SK-N-SH (cell line): Measurements from ENCODE around the gene PHF21B. TPM values are rescaled to one million over a fixed set of nuclear protein-coding genes. Genes with fewer than 3 reads are reported as not detected.

Experiments used
- CTCF ChIA-PET: fragments of 300-600, 350-600 bp; formaldehyde crosslinking; extraction: SDS; loops from one replicate; lab custom pipeline; 2021; lab: Yijun Ruan, JAX
- POLR2A ChIA-PET: fragments of 350-600 bp; sonication (Branson Sonifier 250); formaldehyde crosslinking; extraction: SDS; loops from one replicate; lab custom pipeline; 2020; ENCODE audit warnings: antibody characterized with exemption, inconsistent platforms; lab: Yijun Ruan, JAX
- DNase-seq: peaks from one replicate; pipeline ENCODE4 v3.0.0; 2012
- H2AFZ ChIP-seq: fragments of 200-600 bp; sonication (generic); 2 replicates; pipeline ENCODE4 v1.8.1; 2016; ENCODE audit warnings: antibody characterized with exemption, mild to moderate bottlenecking, low read depth
- H3F3A ChIP-seq: fragments of 200-600 bp; sonication (generic); replicated peaks from 2 replicates; pipeline ENCODE3; 2016; ENCODE audit warnings: antibody characterized with exemption, mild to moderate bottlenecking; ENCODE audit not compliant: insufficient read depth
- H3K27ac ChIP-seq, 2 experiments: fragments of 200-500 bp in 1 of 2; fragments of 200-600 bp in 1 of 2; sonication (Bioruptor generic) in 1 of 2; sonication (generic), shearing (Covaris generic) in 1 of 2; 2 replicates each; pipeline versions ENCODE4 v1.5.1 to v1.6.1; 2014 to 2016; ENCODE audit warnings: low read depth in 2 of 2, inconsistent platforms in 1 of 2, low read length in 1 of 2, mild to moderate bottlenecking in 1 of 2, mixed read lengths in 1 of 2
- H3K27me3 ChIP-seq: fragments of 200-600 bp; sonication (generic), shearing (Covaris generic); 2 replicates; pipeline ENCODE4 v1.6.1; 2016; ENCODE audit warnings: mixed run types; ENCODE audit not compliant: insufficient read depth
- H3K36me3 ChIP-seq, 2 experiments: fragments of 200-500 bp in 1 of 2; fragments of 200-600 bp in 1 of 2; sonication (Bioruptor generic) in 1 of 2; sonication (generic) in 1 of 2; replicated peaks in 1 of 2; 2 replicates each; pipeline versions ENCODE3 to v1.5.1; 2014 to 2016; ENCODE audit warnings: low read length in 1 of 2, mild to moderate bottlenecking in 1 of 2; ENCODE audit not compliant: insufficient read depth in 2 of 2, control insufficient read depth in 1 of 2
- H3K4me1 ChIP-seq, 2 experiments: fragments of 200-500 bp in 1 of 2; fragments of 200-600 bp in 1 of 2; sonication (Bioruptor generic) in 1 of 2; sonication (generic), shearing (Covaris generic) in 1 of 2; 2 replicates each; pipeline versions ENCODE4 v1.5.1 to v1.6.1; 2014 to 2016; ENCODE audit warnings: low read depth in 1 of 2, low read length in 1 of 2, mixed run types in 1 of 2; ENCODE audit not compliant: insufficient read depth in 2 of 2, control insufficient read depth in 1 of 2
- H3K4me2 ChIP-seq: fragments of 200-600 bp; sonication (generic), shearing (Covaris generic); 2 replicates; pipeline ENCODE4 v1.6.1; 2017; ENCODE audit warnings: mixed run types
- H3K4me3 ChIP-seq, 2 experiments: fragments of 200-500 bp in 1 of 2; fragments of 200-600 bp in 1 of 2; sonication (Bioruptor generic) in 1 of 2; sonication (generic), shearing (Covaris generic) in 1 of 2; 2 replicates each; pipeline versions ENCODE4 v1.5.1 to v1.8.1; 2014 to 2016; ENCODE audit warnings: low read depth in 2 of 2, inconsistent platforms in 1 of 2, low read length in 1 of 2, mild to moderate bottlenecking in 1 of 2, mixed read lengths in 1 of 2, moderate library complexity in 1 of 2
- H3K79me2 ChIP-seq: fragments of 200-600 bp; sonication (generic); 2 replicates; pipeline ENCODE4 v1.8.1; 2017; ENCODE audit warnings: mild to moderate bottlenecking; ENCODE audit not compliant: insufficient read depth
- H3K9ac ChIP-seq: fragments of 200-600 bp; sonication (generic); 2 replicates; pipeline ENCODE4 v1.6.1; 2017; ENCODE audit warnings: mixed run types
- H3K9me2 ChIP-seq: fragments of 200-600 bp; sonication (generic); 2 replicates; pipeline ENCODE4 v1.6.1; 2017; ENCODE audit warnings: mixed run types
- H3K9me3 ChIP-seq: fragments of 200-600 bp; sonication (generic); 2 replicates; pipeline ENCODE4 v1.6.1; 2017; ENCODE audit warnings: mixed run types, mild to moderate bottlenecking, moderate library complexity
- H4K20me1 ChIP-seq: fragments of 200-600 bp; sonication (generic); 2 replicates; pipeline ENCODE4 v1.6.1; 2017; ENCODE audit warnings: mild to moderate bottlenecking, mixed run types; ENCODE audit not compliant: insufficient read depth
- CHD2 ChIP-seq: fragments of 150-350 bp; IDR thresholded peaks from 2 replicates; pipeline ENCODE4 v1.6.1; 2018; ENCODE audit warnings: low read length; ENCODE audit not compliant: partially characterized antibody
- FOSL2 ChIP-seq: IDR thresholded peaks from 2 replicates; pipeline ENCODE4 v1.4.0; 2012; ENCODE audit warnings: low read depth, mild to moderate bottlenecking, moderate library complexity, borderline replicate concordance
- GABPA ChIP-seq: IDR thresholded peaks from 2 replicates; pipeline ENCODE4 v1.4.0; 2012; ENCODE audit warnings: low read depth, mild to moderate bottlenecking
- NRF1 ChIP-seq: IDR thresholded peaks from 2 replicates; pipeline ENCODE4 v1.6.1; 2012; ENCODE audit warnings: low read depth, mild to moderate bottlenecking, low read length
- POLR2AphosphoS5 ChIP-seq: IDR thresholded peaks from 2 replicates; pipeline ENCODE4 v1.6.1; 2012; ENCODE audit warnings: low read depth, low read length
- RAD21 ChIP-seq: IDR thresholded peaks from 2 replicates; pipeline ENCODE4 v1.6.1; 2012; ENCODE audit warnings: mild to moderate bottlenecking, low read length
- RCOR1 ChIP-seq: fragments of 150-350 bp; IDR thresholded peaks from 2 replicates; pipeline ENCODE4 v1.6.1; 2017; ENCODE audit warnings: antibody characterized with exemption, low read length
- RXRA ChIP-seq: IDR thresholded peaks from 2 replicates; pipeline ENCODE4 v1.4.0; 2012; ENCODE audit warnings: low read depth, mild to moderate bottlenecking, borderline replicate concordance
- SMC3 ChIP-seq: IDR thresholded peaks from 2 replicates; pipeline ENCODE4 v1.6.1; 2012; ENCODE audit warnings: low read depth, low read length, improper control_type of control experiment
- TAF1 ChIP-seq: IDR thresholded peaks from 2 replicates; pipeline ENCODE4 v1.6.1; 2012; ENCODE audit warnings: low read depth, mild to moderate bottlenecking, low read length, moderate library complexity, borderline replicate concordance
- YY1 ChIP-seq: IDR thresholded peaks from 2 replicates; pipeline ENCODE4 v1.4.0; 2012; ENCODE audit warnings: low read depth, mild to moderate bottlenecking
- WGBS: methylation state at CpG from one replicate; pipeline ENCODE4 v1.1.6; 2017; ENCODE audit warnings: low lambda C conversion rate; 5-methylcytosine and 5-hydroxymethylcytosine counted together
- polyA plus RNA-seq, 3 experiments: library from polyadenylated mRNA; depleted of rRNA; stranded (reverse); fragments of >200 nt; gene quantifications; 2 replicates each; pipeline ENCODE4 v1.2.3, GENCODE V29; 2012
- TF ChIP-seq, protein P1 (sequence below): fragments of 200-600 bp; sonication (generic); IDR thresholded peaks from 2 replicates; pipeline ENCODE4 v1.6.1; 2017; ENCODE audit warnings: antibody characterized with exemption, mild to moderate bottlenecking, moderate library complexity
- TF ChIP-seq, protein P2 (sequence below): fragments of 150-350 bp; IDR thresholded peaks from 2 replicates; pipeline ENCODE4 v1.6.1; 2017; ENCODE audit warnings: antibody characterized with exemption, low read length, low read depth, borderline replicate concordance
- TF ChIP-seq, protein P3 (sequence below): IDR thresholded peaks from 2 replicates; pipeline ENCODE4; 2012
- TF ChIP-seq, protein P4 (sequence below): IDR thresholded peaks from 2 replicates; pipeline ENCODE4 v1.4.0; 2012; ENCODE audit warnings: low read depth, borderline replicate concordance

PHF21B gene
- polyA plus RNA-seq, 1 of the 3 experiments (the other 2 are of a cell fraction): 0.76 TPM

DNA sequence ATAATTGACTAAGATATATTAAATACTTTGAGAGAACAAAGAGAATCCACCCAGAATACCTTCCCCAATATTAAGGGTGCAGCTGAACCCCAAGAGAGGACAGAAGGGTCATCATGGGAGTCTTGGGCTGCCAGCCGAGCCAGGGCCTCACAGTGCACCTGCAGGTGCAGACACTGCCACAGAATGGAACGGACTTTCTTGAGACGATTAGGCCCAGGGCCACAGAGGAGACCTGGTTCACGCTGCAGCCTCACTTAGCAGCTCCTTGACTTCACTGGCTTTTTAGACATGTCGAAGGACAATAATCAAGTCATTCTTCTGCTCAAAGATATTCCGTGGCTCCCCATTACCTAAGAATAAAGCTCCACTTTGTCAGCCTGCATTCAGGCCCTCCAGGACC lies 100.6 kb downstream of the PHF21B start (continued):
- TF ChIP-seq, protein P1, sequence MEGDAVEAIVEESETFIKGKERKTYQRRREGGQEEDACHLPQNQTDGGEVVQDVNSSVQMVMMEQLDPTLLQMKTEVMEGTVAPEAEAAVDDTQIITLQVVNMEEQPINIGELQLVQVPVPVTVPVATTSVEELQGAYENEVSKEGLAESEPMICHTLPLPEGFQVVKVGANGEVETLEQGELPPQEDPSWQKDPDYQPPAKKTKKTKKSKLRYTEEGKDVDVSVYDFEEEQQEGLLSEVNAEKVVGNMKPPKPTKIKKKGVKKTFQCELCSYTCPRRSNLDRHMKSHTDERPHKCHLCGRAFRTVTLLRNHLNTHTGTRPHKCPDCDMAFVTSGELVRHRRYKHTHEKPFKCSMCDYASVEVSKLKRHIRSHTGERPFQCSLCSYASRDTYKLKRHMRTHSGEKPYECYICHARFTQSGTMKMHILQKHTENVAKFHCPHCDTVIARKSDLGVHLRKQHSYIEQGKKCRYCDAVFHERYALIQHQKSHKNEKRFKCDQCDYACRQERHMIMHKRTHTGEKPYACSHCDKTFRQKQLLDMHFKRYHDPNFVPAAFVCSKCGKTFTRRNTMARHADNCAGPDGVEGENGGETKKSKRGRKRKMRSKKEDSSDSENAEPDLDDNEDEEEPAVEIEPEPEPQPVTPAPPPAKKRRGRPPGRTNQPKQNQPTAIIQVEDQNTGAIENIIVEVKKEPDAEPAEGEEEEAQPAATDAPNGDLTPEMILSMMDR: no peak
- TF ChIP-seq YY1 (no peak), FOSL2 (no peak), NRF1 (no peak), RAD21 (no peak)

DNA sequence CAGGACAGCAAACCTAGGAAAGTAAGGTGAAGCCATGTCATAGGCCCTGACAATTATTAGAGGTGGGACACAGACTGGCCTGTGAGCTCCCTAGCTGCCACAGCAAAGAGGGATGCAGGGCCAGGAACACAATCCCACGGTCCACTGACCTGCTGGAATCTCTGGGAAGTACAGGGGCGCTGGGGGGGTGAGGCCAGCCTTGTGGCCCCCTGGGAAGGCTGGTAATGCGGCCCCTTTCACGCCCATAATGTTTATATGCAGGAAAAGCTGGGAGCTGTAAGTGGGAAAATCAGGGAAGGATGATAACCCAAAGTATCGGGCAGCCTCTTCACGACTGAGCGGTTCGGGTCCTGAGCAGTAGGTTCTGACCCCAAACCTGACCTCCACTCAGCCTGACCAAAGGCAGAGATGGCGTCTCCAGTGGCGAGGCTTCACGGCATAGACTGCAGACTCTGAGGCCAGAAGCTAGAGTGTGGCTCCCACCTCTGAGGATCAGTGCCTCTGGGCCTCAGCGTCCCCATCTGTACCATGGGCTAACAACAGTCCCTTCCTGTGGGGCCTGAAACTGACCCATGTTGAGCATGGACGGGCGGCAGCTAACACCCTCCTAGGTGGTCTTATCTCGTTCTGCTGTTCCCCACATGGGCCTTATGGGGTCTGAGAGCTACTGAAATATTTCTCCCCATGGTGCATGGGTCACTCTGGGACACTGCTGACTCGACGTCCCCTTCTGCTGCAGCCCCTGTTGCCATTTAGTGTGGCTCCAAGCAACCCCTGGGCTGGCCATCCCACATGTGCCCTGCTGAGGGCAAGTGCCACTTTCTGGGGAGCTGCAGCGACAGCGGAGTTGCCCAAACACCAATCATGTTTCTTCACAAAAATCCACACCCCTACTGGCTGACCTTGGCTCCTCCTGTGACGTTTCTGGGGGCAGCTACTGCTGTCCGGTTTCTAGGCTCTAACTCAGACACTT lies 101.8 kb downstream of the PHF21B start:
- WGBS: 65% methylated on average over 15 of the region's 21 CpGs
- H3K4me3 ChIP-seq: no peak overlapping the region
- no peaks in the 10 kb centered on the region for H3F3A ChIP-seq
- no peak for DNase-seq
- CTCF ChIA-PET: interaction anchor here (0.8 to 1.5 kb wide), 4 partner anchors 10 to 175 kb away, joined by 3 to 4 read pairs (median 3); no protein-coding TSS in a partner anchor
- H3K4me2 ChIP-seq: no peak overlapping the region
- TF ChIP-seq, protein P2, sequence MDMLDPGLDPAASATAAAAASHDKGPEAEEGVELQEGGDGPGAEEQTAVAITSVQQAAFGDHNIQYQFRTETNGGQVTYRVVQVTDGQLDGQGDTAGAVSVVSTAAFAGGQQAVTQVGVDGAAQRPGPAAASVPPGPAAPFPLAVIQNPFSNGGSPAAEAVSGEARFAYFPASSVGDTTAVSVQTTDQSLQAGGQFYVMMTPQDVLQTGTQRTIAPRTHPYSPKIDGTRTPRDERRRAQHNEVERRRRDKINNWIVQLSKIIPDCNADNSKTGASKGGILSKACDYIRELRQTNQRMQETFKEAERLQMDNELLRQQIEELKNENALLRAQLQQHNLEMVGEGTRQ: no peak
- no peak for TF ChIP-seq TAF1
- TF ChIP-seq POLR2AphosphoS5: no peak
- no peak for TF ChIP-seq RCOR1
- no peak for TF ChIP-seq GABPA
- no peak for TF ChIP-seq NRF1
- TF ChIP-seq, protein P3, sequence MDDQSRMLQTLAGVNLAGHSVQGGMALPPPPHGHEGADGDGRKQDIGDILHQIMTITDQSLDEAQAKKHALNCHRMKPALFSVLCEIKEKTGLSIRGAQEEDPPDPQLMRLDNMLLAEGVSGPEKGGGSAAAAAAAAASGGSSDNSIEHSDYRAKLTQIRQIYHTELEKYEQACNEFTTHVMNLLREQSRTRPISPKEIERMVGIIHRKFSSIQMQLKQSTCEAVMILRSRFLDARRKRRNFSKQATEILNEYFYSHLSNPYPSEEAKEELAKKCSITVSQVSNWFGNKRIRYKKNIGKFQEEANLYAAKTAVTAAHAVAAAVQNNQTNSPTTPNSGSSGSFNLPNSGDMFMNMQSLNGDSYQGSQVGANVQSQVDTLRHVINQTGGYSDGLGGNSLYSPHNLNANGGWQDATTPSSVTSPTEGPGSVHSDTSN: no peak
- TF ChIP-seq CHD2: no peak
- no peak for TF ChIP-seq RXRA
- no peak for TF ChIP-seq SMC3
- TF ChIP-seq, protein P4, sequence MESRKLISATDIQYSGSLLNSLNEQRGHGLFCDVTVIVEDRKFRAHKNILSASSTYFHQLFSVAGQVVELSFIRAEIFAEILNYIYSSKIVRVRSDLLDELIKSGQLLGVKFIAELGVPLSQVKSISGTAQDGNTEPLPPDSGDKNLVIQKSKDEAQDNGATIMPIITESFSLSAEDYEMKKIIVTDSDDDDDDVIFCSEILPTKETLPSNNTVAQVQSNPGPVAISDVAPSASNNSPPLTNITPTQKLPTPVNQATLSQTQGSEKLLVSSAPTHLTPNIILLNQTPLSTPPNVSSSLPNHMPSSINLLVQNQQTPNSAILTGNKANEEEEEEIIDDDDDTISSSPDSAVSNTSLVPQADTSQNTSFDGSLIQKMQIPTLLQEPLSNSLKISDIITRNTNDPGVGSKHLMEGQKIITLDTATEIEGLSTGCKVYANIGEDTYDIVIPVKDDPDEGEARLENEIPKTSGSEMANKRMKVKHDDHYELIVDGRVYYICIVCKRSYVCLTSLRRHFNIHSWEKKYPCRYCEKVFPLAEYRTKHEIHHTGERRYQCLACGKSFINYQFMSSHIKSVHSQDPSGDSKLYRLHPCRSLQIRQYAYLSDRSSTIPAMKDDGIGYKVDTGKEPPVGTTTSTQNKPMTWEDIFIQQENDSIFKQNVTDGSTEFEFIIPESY: no peak
- no peaks in the 10 kb centered on the region for H3K9me3 ChIP-seq
- no peaks in the 10 kb centered on the region for H3K27me3 ChIP-seq
- no peaks in the 10 kb centered on the region for H3K79me2 ChIP-seq
- H3K36me3 ChIP-seq: no peaks in the 10 kb centered on the region
- no peaks in the 10 kb centered on the region for H3K9me2 ChIP-seq
- POLR2A ChIA-PET: no interaction called here
- H3K9ac ChIP-seq: no peak overlapping the region
- H3K4me1 ChIP-seq: peaks cover 0 to 5% of the 10 kb centered on the region in 2 experiments; a peak in 1 of 4 replicates
- H2AFZ ChIP-seq: no peak overlapping the region
- H4K20me1 ChIP-seq: no peaks in the 10 kb centered on the region
- no peak overlapping the region for H3K27ac ChIP-seq
